Activated CD4-positive, alpha-beta T cell treated with anti-CD3 and anti-CD28 coated beads for 36 hours (primary cell): Measurements from ENCODE around the gene SPON1. TPM values are rescaled to one million over a fixed set of nuclear protein-coding genes. Genes with fewer than 3 reads are reported as not detected.

Source experiments
- ATAC-seq: fragments of 200-7000 bp; cut with Tn5 transposase; one replicate; pipeline ENCODE4 v1.10.0; 2021; ENCODE audit warnings: mild to moderate bottlenecking, moderate library complexity
- CTCF ChIA-PET: fragments of 350-600 bp; sonication (Branson Sonifier 250); formaldehyde crosslinking; loops from one replicate; lab custom pipeline; 2021; ENCODE audit warnings: antibody characterized with exemption; lab: Charles Lee
- POLR2A ChIA-PET: fragments of 350-600 bp; sonication (Branson Sonifier 250); formaldehyde crosslinking; loops from one replicate; lab custom pipeline; 2021; ENCODE audit warnings: antibody characterized with exemption, inconsistent platforms; lab: Charles Lee
- DNase-seq: peaks from one replicate; pipeline ENCODE4 v3.0.0-alpha.2; 2020
- H3K27ac Mint-ChIP-seq: one replicate; pipeline ENCODE4 v1.8.0; 2021; ENCODE audit warnings: mixed read lengths
- H3K27me3 Mint-ChIP-seq: one replicate; pipeline ENCODE4 v1.8.0; 2021; ENCODE audit warnings: mixed read lengths
- H3K36me3 Mint-ChIP-seq: one replicate; pipeline ENCODE4 v1.8.0; 2021; ENCODE audit warnings: low read depth, mixed read lengths
- H3K4me1 Mint-ChIP-seq: one replicate; pipeline ENCODE4 v1.8.0; 2021; ENCODE audit warnings: mixed read lengths
- H3K4me3 Mint-ChIP-seq: one replicate; pipeline ENCODE4 v1.8.0; 2021; ENCODE audit warnings: mild to moderate bottlenecking, moderate library complexity, mixed read lengths
- H3K9me3 Mint-ChIP-seq: one replicate; pipeline ENCODE4 v1.8.0; 2021; ENCODE audit warnings: low read depth, mixed read lengths
- intact Hi-C, 2 experiments: fragments of 100-400 bp; cut with DNase I in 1 of 2; cut with micrococcal nuclease in 1 of 2; formaldehyde crosslinking; loops; one replicate each; pipeline versions ENCODE4 v1.14.2 to v1.15.1; 2022 to 2024; cut with DNase I, micrococcal nuclease
- total RNA-seq, 2 experiments: library from RNA; stranded (reverse); gene quantifications; one replicate each; pipeline ENCODE4 v1.2.3, GENCODE V29; 2021

SPON1 gene
- total RNA-seq, 2 experiments from 2014 or later = 0.26 to 0.41 TPM

GRCh38 chr11:13944911-13945425, 17.6 kb upstream of the SPON1 start:
- H3K36me3 Mint-ChIP-seq = no peaks in the 10 kb centered on the region
- ChIA-PET POLR2A (no interaction called here), CTCF (interaction anchor here (1.0 kb wide), 1 partner anchor 11 kb away, joined by 4 read pairs; no protein-coding TSS in a partner anchor)
- no peaks in the 10 kb centered on the region for H3K27me3 Mint-ChIP-seq
- H3K27ac Mint-ChIP-seq = no peak overlapping the region
- intact Hi-C loops = no loop called here
- peaks cover 28% of the 10 kb centered on the region for H3K4me1 Mint-ChIP-seq
- DNase-seq = no peak
- H3K4me3 Mint-ChIP-seq = no peak overlapping the region
- ATAC-seq = no peak
- no peaks in the 10 kb centered on the region for H3K9me3 Mint-ChIP-seq

GRCh38 chr11:13947379-13947778, 15.1 kb upstream of the SPON1 start:
- H3K27me3 Mint-ChIP-seq = no peaks in the 10 kb centered on the region

GRCh38 chr11:13949876-13950275, 12.6 kb upstream of the SPON1 start:
- ATAC-seq = no peak
- Mint-ChIP-seq H3K4me1 (no peaks in the 10 kb centered on the region), H3K36me3 (no peaks in the 10 kb centered on the region), H3K9me3 (no peaks in the 10 kb centered on the region), H3K27ac (no peak overlapping the region), H3K4me3 (no peak overlapping the region), H3K27me3 (no peaks in the 10 kb centered on the region)
- POLR2A ChIA-PET = no interaction called here
- CTCF ChIA-PET = interaction anchor here (1.3 to 1.6 kb wide), 2 partner anchors 37 to 199 kb away, joined by 3 to 7 read pairs; no protein-coding TSS in a partner anchor
- intact Hi-C loops = loop anchor here in 1 of 2 experiments (10.0 kb wide), 1 partner anchor 505 kb away; no protein-coding TSS in a partner anchor
- DNase-seq = no peak

More at GRCh38 chr11:13947379-13947778, 15.1 kb upstream of the SPON1 start:
- ATAC-seq (no peak), DNase-seq (no peak)
- peaks cover 9% of the 10 kb centered on the region for H3K4me1 Mint-ChIP-seq
- ChIA-PET CTCF (interaction anchor here (0.6 to 1.5 kb wide), 6 partner anchors 9 to 302 kb away, joined by 3 to 6 read pairs (median 3); no protein-coding TSS in a partner anchor), POLR2A (interaction anchor here (0.5 kb wide), 1 partner anchor 259 kb away, joined by 4 read pairs; no protein-coding TSS in a partner anchor)
- H3K27ac Mint-ChIP-seq = no peak overlapping the region
- no peaks in the 10 kb centered on the region for H3K9me3 Mint-ChIP-seq
- H3K36me3 Mint-ChIP-seq = no peaks in the 10 kb centered on the region
- intact Hi-C loops = no loop called here
- H3K4me3 Mint-ChIP-seq = no peak overlapping the region

- Mint-ChIP-seq H3K4me3 (no peak overlapping the region), H3K27me3 (no peaks in the 10 kb centered on the region), H3K36me3 (no peaks in the 10 kb centered on the region), H3K4me1 (no peaks in the 10 kb centered on the region), H3K9me3 (no peaks in the 10 kb centered on the region), H3K27ac (no peak overlapping the region)
- ChIA-PET CTCF (interaction anchor here (0.6 to 8.1 kb wide), 6 partner anchors 9 to 486 kb away, joined by 3 to 72 read pairs (median 7); no protein-coding TSS in a partner anchor), POLR2A (no interaction called here)
- intact Hi-C loops = loop anchor here in 1 of 2 experiments (10.0 kb wide), 1 partner anchor 503 kb away; no protein-coding TSS in a partner anchor
- ATAC-seq (no peak), DNase-seq (no peak)
Observed at GRCh38 chr11:13952221-13952620, 10.3 kb upstream of the SPON1 start.

- H3K9me3 Mint-ChIP-seq = no peaks in the 10 kb centered on the region
- intact Hi-C loops = loop anchor here in 1 of 2 experiments (10.0 kb wide), 1 partner anchor 502 kb away; no protein-coding TSS in a partner anchor
- CTCF ChIA-PET = interaction anchor here (1.1 to 8.1 kb wide), 5 partner anchors 11 to 298 kb away, joined by 3 to 72 read pairs (median 10); no protein-coding TSS in a partner anchor
- no peak overlapping the region for H3K4me3 Mint-ChIP-seq
- no peak for DNase-seq
- POLR2A ChIA-PET = no interaction called here
- no peak overlapping the region for H3K27ac Mint-ChIP-seq
- no peaks in the 10 kb centered on the region for H3K36me3 Mint-ChIP-seq
- no peaks in the 10 kb centered on the region for H3K4me1 Mint-ChIP-seq
- no peak for ATAC-seq
- no peaks in the 10 kb centered on the region for H3K27me3 Mint-ChIP-seq
Observed at GRCh38 chr11:13952668-13953067, 9.9 kb upstream of the SPON1 start.

GRCh38 chr11:13954591-13954990, 7.9 kb upstream of the SPON1 start:
- no peaks in the 10 kb centered on the region for H3K9me3 Mint-ChIP-seq

GRCh38 chr11:13955971-13956421, 6.5 kb upstream of the SPON1 start:
- ChIA-PET POLR2A (no interaction called here), CTCF (interaction anchor here (0.6 to 8.1 kb wide), 19 partner anchors 9 to 295 kb away, joined by 3 to 72 read pairs (median 4); no protein-coding TSS in a partner anchor)
- ATAC-seq (peak; percentile 58), DNase-seq (peak; percentile 71)
- intact Hi-C loops = loop anchor here (1.0 to 10.0 kb wide), 4 partner anchors 184 to 499 kb away; no protein-coding TSS in a partner anchor
- H3K27me3 Mint-ChIP-seq = peaks cover 13% of the 10 kb centered on the region
- H3K4me3 Mint-ChIP-seq = no peak overlapping the region
- no peaks in the 10 kb centered on the region for H3K36me3 Mint-ChIP-seq
- no peaks in the 10 kb centered on the region for H3K4me1 Mint-ChIP-seq
- H3K27ac Mint-ChIP-seq = no peak overlapping the region
- H3K9me3 Mint-ChIP-seq = no peaks in the 10 kb centered on the region

More at GRCh38 chr11:13954591-13954990, 7.9 kb upstream of the SPON1 start:
- H3K4me1 Mint-ChIP-seq = no peaks in the 10 kb centered on the region
- no peak for DNase-seq
- H3K4me3 Mint-ChIP-seq = no peak overlapping the region
- CTCF ChIA-PET = interaction anchor here (0.7 to 8.1 kb wide), 10 partner anchors 9 to 463 kb away, joined by 3 to 72 read pairs (median 4); no protein-coding TSS in a partner anchor
- H3K27me3 Mint-ChIP-seq = peaks cover 4% of the 10 kb centered on the region
- no peak for ATAC-seq
- H3K36me3 Mint-ChIP-seq = no peaks in the 10 kb centered on the region
- POLR2A ChIA-PET = interaction anchor here (0.6 kb wide), 1 partner anchor 495 kb away, joined by 3 read pairs; no protein-coding TSS in a partner anchor
- no peak overlapping the region for H3K27ac Mint-ChIP-seq
- intact Hi-C loops = loop anchor here in 1 of 2 experiments (10.0 kb wide), 1 partner anchor 500 kb away; no protein-coding TSS in a partner anchor

GRCh38 chr11:13956988-13957387, 5.5 kb upstream of the SPON1 start:
- no peaks in the 10 kb centered on the region for H3K36me3 Mint-ChIP-seq
- intact Hi-C loops = loop anchor here (1.0 to 10.0 kb wide), 4 partner anchors 185 to 498 kb away; no protein-coding TSS in a partner anchor
- DNase-seq = no peak
- ChIA-PET POLR2A (interaction anchor here (0.6 kb wide), 1 partner anchor 245 kb away, joined by 3 read pairs; no protein-coding TSS in a partner anchor), CTCF (interaction anchor here (0.8 to 8.1 kb wide), 21 partner anchors 9 to 301 kb away, joined by 3 to 72 read pairs (median 4); no protein-coding TSS in a partner anchor)
- ATAC-seq = no peak
- no peak overlapping the region for H3K27ac Mint-ChIP-seq
- no peak overlapping the region for H3K4me3 Mint-ChIP-seq
- peaks cover under 1% of the 10 kb centered on the region for H3K4me1 Mint-ChIP-seq
- H3K9me3 Mint-ChIP-seq = no peaks in the 10 kb centered on the region
- peaks cover 17% of the 10 kb centered on the region for H3K27me3 Mint-ChIP-seq

GRCh38 chr11:13958641-13959400, 3.7 kb upstream of the SPON1 start:
- ATAC-seq (no peak), DNase-seq (no peak)
- intact Hi-C loops = loop anchor here in 1 of 2 experiments (10.0 kb wide), 1 partner anchor 496 kb away; no protein-coding TSS in a partner anchor
- POLR2A ChIA-PET = no interaction called here
- H3K4me1 Mint-ChIP-seq = peaks cover 8% of the 10 kb centered on the region
- H3K27ac Mint-ChIP-seq = no peak overlapping the region
- H3K4me3 Mint-ChIP-seq = no peak overlapping the region
- H3K36me3 Mint-ChIP-seq = no peaks in the 10 kb centered on the region
- H3K27me3 Mint-ChIP-seq = peaks cover 23% of the 10 kb centered on the region
- no peaks in the 10 kb centered on the region for H3K9me3 Mint-ChIP-seq
- CTCF ChIA-PET = interaction anchor here (0.7 to 8.1 kb wide), 6 partner anchors 12 to 292 kb away, joined by 3 to 72 read pairs (median 4); no protein-coding TSS in a partner anchor

- ATAC-seq (no peak), DNase-seq (no peak)
- H3K9me3 Mint-ChIP-seq = no peaks in the 10 kb centered on the region
- peak overlapping the region; percentile 10 for H3K4me3 Mint-ChIP-seq
- peaks cover 47% of the 10 kb centered on the region for H3K27me3 Mint-ChIP-seq
- intact Hi-C loops = no loop called here
- no peak overlapping the region for H3K27ac Mint-ChIP-seq
- peaks cover 12% of the 10 kb centered on the region for H3K4me1 Mint-ChIP-seq
- ChIA-PET CTCF (interaction anchor here (0.9 to 3.9 kb wide), 8 partner anchors 8 to 451 kb away, joined by 3 to 34 read pairs (median 4); no protein-coding TSS in a partner anchor), POLR2A (interaction anchor here (0.6 kb wide), 1 partner anchor 179 kb away, joined by 3 read pairs; no protein-coding TSS in a partner anchor)
- H3K36me3 Mint-ChIP-seq = no peaks in the 10 kb centered on the region
Observed at GRCh38 chr11:13962198-13962561, 343 bp upstream of the SPON1 start.
